Transverse colon (tissue), 4 donors: ENCODE measurements around the gene ARL14. TPM values are rescaled to one million over a fixed set of nuclear protein-coding genes. Genes with fewer than 3 reads are reported as not detected.
"Not testable (repeated sequence)": the region's sequence is repeated elsewhere in the genome, so short reads cannot be mapped to it uniquely, and the experiment has no call there.

Experiments
- DNase-seq: peaks from one replicate; pipeline ENCODE4 v3.0.0-alpha.2; 2019
- H3K27ac ChIP-seq, 4 donors: fragments of 200-600 bp; sonication (generic); 2 replicates each; pipeline ENCODE4 v1.5.1; 2016 to 2018; ENCODE audit warnings: inconsistent platforms in 4 of 4
- H3K27me3 ChIP-seq: fragments of 200-600 bp; sonication (generic); 2 replicates; pipeline ENCODE4 v1.5.1; 2017; ENCODE audit warnings: inconsistent platforms
- H3K36me3 ChIP-seq, 4 donors: fragments of 200-600 bp; sonication (generic); 2 replicates each; pipeline ENCODE4 v1.5.1; 2017 to 2019; ENCODE audit warnings: inconsistent platforms in 4 of 4
- H3K4me1 ChIP-seq, 4 donors: fragments of 200-600 bp; sonication (generic); 2 replicates each; pipeline ENCODE4 v1.5.1; 2017 to 2020; ENCODE audit warnings: inconsistent platforms in 4 of 4
- H3K4me3 ChIP-seq, 4 donors: fragments of 200-600 bp; sonication (generic); 1 replicate in 1 of 4; 2 replicates in 3 of 4; pipeline versions ENCODE4 v1.5.1 to v1.6.1; 2017 to 2019; ENCODE audit warnings: inconsistent platforms in 4 of 4
- H3K9me3 ChIP-seq, 2 donors: fragments of 200-600 bp; sonication (generic); 2 replicates each; pipeline ENCODE4 v1.5.1; 2017 to 2019; ENCODE audit warnings: inconsistent platforms in 2 of 2
- EP300 ChIP-seq: sonication (generic); formaldehyde crosslinking; IDR thresholded peaks from one replicate; pipeline ENCODE4 v1.6.1; 2017; ENCODE audit warnings: antibody characterized with exemption, low read depth
- POLR2A ChIP-seq: fragments of 450-650 bp; IDR thresholded peaks from one replicate; pipeline ENCODE4 v1.6.1; 2016; ENCODE audit warnings: antibody characterized with exemption, mild to moderate bottlenecking, moderate library complexity
- POLR2AphosphoS5 ChIP-seq, 3 donors: sonication (generic); formaldehyde crosslinking; IDR thresholded peaks; one replicate each; pipeline ENCODE4 v1.6.1; 2016; ENCODE audit warnings: antibody characterized with exemption in 3 of 3
- WGBS, 2 donors: methylation state at CpG; one replicate each; pipeline ENCODE4 v1.1.5; 2018; ENCODE audit warnings: low coverage in 1 of 2; 5-methylcytosine and 5-hydroxymethylcytosine counted together
- in situ Hi-C, 4 donors: fragments of 200-750 bp; cut with MboI; loops; one replicate each; pipeline versions ENCODE4 v1.15.0 to v1.15.1; 2017; ENCODE audit warnings: low sequenced_read_pairs in 3 of 4, low pct_ligation_motif_present in 1 of 4, low pct_unique_long_range_greater_than_20kb in 1 of 4
- intact Hi-C: fragments of 100-400 bp; cut with DNase I; formaldehyde crosslinking; loops from one replicate; pipeline ENCODE4 v1.15.1; 2023; ENCODE audit warnings: low total_unique reads
- total RNA-seq, 4 donors: library from RNA; depleted of rRNA; stranded (reverse); fragments of >200 nt; gene quantifications; one replicate each; pipeline ENCODE4 v1.1.0, GENCODE V29; 2016
- TF ChIP-seq, protein P1 (sequence below), 5 experiments: fragments of 200-600 bp in 3 of 5; fragments of 450-650 bp in 2 of 5; sonication (generic) in 3 of 5; IDR thresholded peaks; 1 replicate in 2 of 5; 2 replicates in 3 of 5; pipeline ENCODE4 v1.5.1; 2016 to 2017; ENCODE audit warnings: antibody characterized with exemption in 5 of 5, inconsistent platforms in 3 of 5, mild to moderate bottlenecking in 2 of 5, moderate library complexity in 1 of 5

ARL14 gene
- total RNA-seq, 4 donors from 2014 or later, result 2.0 to 47.1 (median 27.8) TPM

DNA sequence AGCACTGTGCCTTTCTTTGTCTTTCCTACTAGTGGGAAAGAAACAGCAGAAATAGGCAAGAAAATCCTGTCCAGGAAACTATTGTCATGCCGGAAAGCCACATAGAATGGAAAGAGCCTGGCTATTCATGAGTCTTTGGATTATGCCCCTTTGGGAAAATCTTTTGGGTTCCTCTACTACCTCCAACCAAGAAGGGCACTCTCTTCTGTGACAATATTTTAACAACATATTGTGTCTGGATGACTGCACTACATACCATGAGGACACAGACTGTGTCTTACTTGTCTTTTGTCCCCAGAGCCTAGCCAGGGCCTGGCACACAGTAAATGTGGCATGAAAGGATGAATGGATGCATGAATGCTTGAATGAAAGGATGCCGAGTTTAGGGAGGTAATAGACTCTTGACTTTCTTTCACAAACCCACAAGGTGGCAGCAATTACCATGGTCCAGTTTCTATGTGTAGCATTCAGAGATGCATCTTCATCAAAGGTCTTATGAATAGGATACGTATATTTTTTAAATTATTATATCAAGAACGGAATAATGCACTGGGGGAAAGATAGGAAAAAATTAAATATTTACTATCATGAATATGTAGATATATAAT is 30.3 kb downstream of the ARL14 start:
- H3K9me3 ChIP-seq, result no peaks in the 10 kb centered on the region
- intact Hi-C loops (loop anchor here (5.0 kb wide), 1 partner anchor 235 kb away; no protein-coding TSS in a partner anchor), in situ Hi-C loops (loop anchor here (5.0 to 25.0 kb wide), 3 partner anchors 228 to 705 kb away; no protein-coding TSS in a partner anchor)
- peak; percentile 20 for DNase-seq
- no peaks in the 10 kb centered on the region for H3K4me1 ChIP-seq
- 24 to 28% methylated on average over 4 of the region's 4 CpGs for WGBS, 2 donors
- H3K36me3 ChIP-seq, result no peaks in the 10 kb centered on the region
- TF ChIP-seq POLR2AphosphoS5 (IDR thresholded peaks at IDR 0.05) (no peak), POLR2A (no peak), EP300 (no peak)
- TF ChIP-seq, protein P1, sequence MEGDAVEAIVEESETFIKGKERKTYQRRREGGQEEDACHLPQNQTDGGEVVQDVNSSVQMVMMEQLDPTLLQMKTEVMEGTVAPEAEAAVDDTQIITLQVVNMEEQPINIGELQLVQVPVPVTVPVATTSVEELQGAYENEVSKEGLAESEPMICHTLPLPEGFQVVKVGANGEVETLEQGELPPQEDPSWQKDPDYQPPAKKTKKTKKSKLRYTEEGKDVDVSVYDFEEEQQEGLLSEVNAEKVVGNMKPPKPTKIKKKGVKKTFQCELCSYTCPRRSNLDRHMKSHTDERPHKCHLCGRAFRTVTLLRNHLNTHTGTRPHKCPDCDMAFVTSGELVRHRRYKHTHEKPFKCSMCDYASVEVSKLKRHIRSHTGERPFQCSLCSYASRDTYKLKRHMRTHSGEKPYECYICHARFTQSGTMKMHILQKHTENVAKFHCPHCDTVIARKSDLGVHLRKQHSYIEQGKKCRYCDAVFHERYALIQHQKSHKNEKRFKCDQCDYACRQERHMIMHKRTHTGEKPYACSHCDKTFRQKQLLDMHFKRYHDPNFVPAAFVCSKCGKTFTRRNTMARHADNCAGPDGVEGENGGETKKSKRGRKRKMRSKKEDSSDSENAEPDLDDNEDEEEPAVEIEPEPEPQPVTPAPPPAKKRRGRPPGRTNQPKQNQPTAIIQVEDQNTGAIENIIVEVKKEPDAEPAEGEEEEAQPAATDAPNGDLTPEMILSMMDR (IDR thresholded peaks at IDR 0.05), result peak; percentile 49 to 62 (median 56)
- no peak overlapping the region for H3K4me3 ChIP-seq
- H3K27me3 ChIP-seq, result peaks cover 7% of the 10 kb centered on the region
- no peak overlapping the region for H3K27ac ChIP-seq

DNA sequence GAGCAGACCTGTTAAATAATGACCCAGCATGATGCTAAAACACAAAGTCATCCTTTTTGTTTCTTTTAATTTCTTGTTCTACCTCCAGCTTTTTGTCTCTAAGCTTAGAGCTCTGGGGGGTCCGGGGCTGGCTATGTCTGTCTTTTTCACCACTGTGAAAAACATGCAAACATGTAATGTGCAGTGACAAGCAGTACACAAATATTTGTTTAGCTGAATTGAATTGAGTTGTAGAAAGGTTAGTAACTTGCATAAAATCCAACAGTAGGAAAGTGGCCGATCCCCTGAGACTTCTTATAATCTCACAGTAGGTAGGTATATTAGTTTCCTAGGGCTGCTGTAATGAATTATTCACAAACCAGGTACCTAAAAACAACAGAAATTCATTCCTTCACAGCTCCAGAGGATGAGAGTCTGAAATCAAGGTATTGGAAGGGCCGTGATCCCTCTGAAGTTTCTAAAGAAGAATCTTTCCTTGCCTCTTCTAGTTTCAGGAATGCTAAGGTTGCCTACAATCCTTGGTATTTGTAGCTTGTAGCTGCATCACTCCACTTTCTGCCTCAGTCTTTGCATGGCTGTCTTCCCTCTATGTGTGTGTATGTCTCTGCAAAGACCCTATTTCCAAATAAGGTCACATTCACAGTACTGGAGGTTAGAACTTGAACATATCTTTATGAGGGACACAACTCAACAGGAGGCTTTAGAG is 32.7 kb downstream of the ARL14 start:
- peaks cover 7% of the 10 kb centered on the region for H3K27me3 ChIP-seq
- no peaks in the 10 kb centered on the region for H3K36me3 ChIP-seq
- TF ChIP-seq POLR2AphosphoS5 (IDR thresholded peaks at IDR 0.05) (no peak), POLR2A (no peak), EP300 (no peak)
- TF ChIP-seq, protein P1 (IDR thresholded peaks at IDR 0.05), result no peak
- H3K9me3 ChIP-seq, result no peaks in the 10 kb centered on the region
- H3K4me1 ChIP-seq, result no peaks in the 10 kb centered on the region
- no peak for DNase-seq
- in situ Hi-C loops (loop anchor here (5.0 to 25.0 kb wide), 3 partner anchors 225 to 703 kb away; no protein-coding TSS in a partner anchor), intact Hi-C loops (loop anchor here (5.0 kb wide), 1 partner anchor 233 kb away; no protein-coding TSS in a partner anchor)
- H3K27ac ChIP-seq, result no peak overlapping the region
- H3K4me3 ChIP-seq, result no peak overlapping the region
- 64 to 77% methylated on average over 3 of the region's 3 CpGs for WGBS, 2 donors

DNA sequence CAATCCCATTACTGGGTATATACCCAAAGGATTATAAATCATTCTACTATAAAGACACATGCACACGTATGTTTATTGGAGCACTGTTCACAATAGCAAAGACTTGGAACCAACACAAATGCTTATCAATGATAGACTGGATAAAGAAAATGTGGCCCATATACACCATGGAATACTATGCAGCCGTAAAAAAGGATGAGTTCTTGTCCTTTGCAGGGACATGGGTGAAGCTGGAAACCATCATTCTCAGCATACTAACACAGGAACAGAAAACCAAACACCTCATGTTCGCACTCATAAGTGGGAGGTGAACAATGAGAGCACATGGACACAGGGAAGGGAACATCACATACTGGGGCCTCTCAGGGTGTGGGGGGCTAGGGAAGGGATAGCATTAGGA is 36.2 kb downstream of the ARL14 start:
- in situ Hi-C loops, result loop anchor here in 2 of 4 donors (25.0 kb wide), 1 partner anchor 699 kb away; no protein-coding TSS in a partner anchor
- H3K36me3 ChIP-seq, DNase-seq, H3K27ac ChIP-seq, H3K27me3 ChIP-seq, H3K9me3 ChIP-seq, H3K4me3 ChIP-seq, intact Hi-C loops, H3K4me1 ChIP-seq: not testable (repeated sequence)
- WGBS, 2 donors, result 87 to 89% methylated on average over 2 to 3 of the region's 3 CpGs

DNA sequence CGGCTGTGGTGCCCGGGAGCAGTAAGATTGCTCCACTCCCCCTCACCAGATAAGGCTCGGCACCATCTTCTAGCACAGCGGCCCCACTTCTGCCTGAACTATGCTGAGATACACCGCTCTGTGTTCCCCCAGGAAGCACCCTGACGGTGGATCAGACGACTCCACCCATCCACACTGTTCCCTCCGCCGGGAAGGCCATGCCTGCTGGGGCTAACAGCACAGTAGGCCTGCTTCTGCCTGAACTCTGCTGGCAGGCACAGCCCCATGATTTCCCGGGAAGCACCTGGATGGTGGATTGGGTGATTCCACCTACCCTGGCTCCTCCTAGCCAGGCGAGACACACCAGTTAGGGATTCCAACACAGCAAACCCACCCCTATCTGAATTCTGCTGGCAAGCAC is 42.8 kb downstream of the ARL14 start:
- in situ Hi-C loops (loop anchor here in 2 of 4 donors (25.0 kb wide), 1 partner anchor 693 kb away; no protein-coding TSS in a partner anchor), intact Hi-C loops (no loop called here)
- Histone ChIP-seq H3K4me3 (no peak overlapping the region), H3K9me3 (peaks cover 0 to under 1% of the 10 kb centered on the region in 2 donors), H3K4me1 (no peaks in the 10 kb centered on the region), H3K27ac (no peak overlapping the region), H3K27me3 (no peaks in the 10 kb centered on the region), H3K36me3 (no peaks in the 10 kb centered on the region)
- no peak for DNase-seq
- 88% methylated on average over 11 of the region's 11 CpGs; no CpG with 5 or more reads in 1 of the 2 donors for WGBS, 2 donors
- TF ChIP-seq, protein P1 (IDR thresholded peaks at IDR 0.05), result no peak
- no peak for TF ChIP-seq EP300
- no peak for TF ChIP-seq POLR2A
- no peak for TF ChIP-seq POLR2AphosphoS5 (IDR thresholded peaks at IDR 0.05)
